GM12878 (cell line): ENCODE results near the gene PLS1. TPM values are rescaled to one million over a fixed set of nuclear protein-coding genes. Genes with fewer than 3 reads are reported as not detected.

Source experiments
- ATAC-seq: fragments of 200-7000 bp; cut with Tn5 transposase; 3 replicates; pipeline ENCODE4 v1.9.1; 2020; ENCODE audit warnings: mild to moderate bottlenecking, moderate library complexity
- BruUV-seq: library from RNA; stranded (reverse); fragments of 400-500 nt; replicated peaks from 2 replicates; lab custom pipeline; 2021; lab: Mats Ljungman, UMichigan
- CTCF ChIA-PET: fragments of 300-600 bp; sonication (Branson Sonifier 250); formaldehyde crosslinking; extraction: SDS; loops from one replicate; lab custom pipeline; 2021; ENCODE audit warnings: inconsistent platforms; lab: Yijun Ruan, JAX
- POLR2A ChIA-PET: fragments of 350-600 bp; formaldehyde crosslinking; extraction: SDS; loops from one replicate; lab custom pipeline; 2021; ENCODE audit warnings: inconsistent platforms; lab: Charles Lee
- RAD21 ChIA-PET: fragments of 300-600 bp; sonication (Branson Sonifier 250); formaldehyde crosslinking; loops from one replicate; lab custom pipeline; 2023; ENCODE audit warnings: antibody characterized with exemption; ENCODE audit not compliant: unreplicated experiment; lab: Charles Lee
- SMC1A ChIA-PET: fragments of 300-600 bp; sonication (Branson Sonifier 250); formaldehyde crosslinking; loops from one replicate; lab custom pipeline; 2023; ENCODE audit not compliant: unreplicated experiment, uncharacterized antibody; lab: Charles Lee
- DNase-seq: peaks from one replicate; pipeline ENCODE4 v3.0.0-alpha.2; 2011; ENCODE audit warnings: low read depth, low spot score
- FAIRE-seq: peaks from 3 replicates; lab custom pipeline; 2011; peaks lifted over from hg19 to GRCh38; lab: Jason Lieb, UNC
- H2AFZ ChIP-seq: 2 replicates; pipeline ENCODE4 v1.6.0; 2011; ENCODE audit warnings: low read depth, low read length, control low read depth; ENCODE audit not compliant: control insufficient read depth
- H3K27ac ChIP-seq: 2 replicates; pipeline ENCODE4 v1.5.1; 2011; ENCODE audit warnings: control low read depth; ENCODE audit not compliant: control insufficient read depth, insufficient read depth
- H3K27me3 ChIP-seq, 2 experiments: replicated peaks in 1 of 2; 2 replicates each; pipeline versions ENCODE4 v1.6.0 to v1.6.1; 2011; ENCODE audit warnings: low read length in 1 of 2; ENCODE audit not compliant: control insufficient read depth in 2 of 2, insufficient read depth in 2 of 2
- H3K36me3 ChIP-seq, 2 experiments: 2 replicates each; pipeline ENCODE4 v1.5.1; 2011; ENCODE audit warnings: low read length in 1 of 2; ENCODE audit not compliant: control insufficient read depth in 2 of 2, insufficient read depth in 2 of 2
- H3K4me1 ChIP-seq: 2 replicates; pipeline ENCODE4 v1.6.1; 2011; ENCODE audit warnings: mild to moderate bottlenecking, low read length, moderate library complexity, mixed read lengths; ENCODE audit not compliant: control insufficient read depth, insufficient read depth
- H3K4me2 ChIP-seq: 2 replicates; pipeline ENCODE4 v1.6.0; 2011; ENCODE audit warnings: control low read depth; ENCODE audit not compliant: control insufficient read depth, insufficient read depth
- H3K4me3 ChIP-seq: fragments of 200-600 bp; sonication (generic); 2 replicates; pipeline ENCODE4 v1.5.1; 2016
- H3K79me2 ChIP-seq: 2 replicates; pipeline ENCODE4 v1.6.0; 2011; ENCODE audit warnings: low read length; ENCODE audit not compliant: control insufficient read depth, insufficient read depth
- H3K9ac ChIP-seq: 2 replicates; pipeline ENCODE4 v1.8.0; 2011; ENCODE audit warnings: low read length, control low read depth, mixed read lengths; ENCODE audit not compliant: control insufficient read depth, insufficient read depth
- H3K9me3 ChIP-seq: replicated peaks from 3 replicates; pipeline ENCODE4 v1.5.1; 2011; ENCODE audit warnings: mild to moderate bottlenecking, low read length; ENCODE audit not compliant: control insufficient read depth, insufficient read depth
- H4K20me1 ChIP-seq: 2 replicates; pipeline ENCODE4 v1.6.0; 2011; ENCODE audit not compliant: control insufficient read depth, insufficient read depth
- GATAD2B ChIP-seq: fragments of 450-650 bp; conservative IDR thresholded peaks from 2 replicates; pipeline ENCODE4 v1.6.1; 2017; ENCODE audit warnings: low read depth, mild to moderate bottlenecking, moderate library complexity
- HCFC1 ChIP-seq: fragments of 150-350 bp; IDR thresholded peaks from 2 replicates; pipeline ENCODE4 v1.6.1; 2014; ENCODE audit warnings: low read length
- JUNB ChIP-seq: IDR thresholded peaks from 2 replicates; pipeline ENCODE4 v1.6.1; 2016; ENCODE audit warnings: antibody characterized with exemption, mild to moderate bottlenecking
- JUND ChIP-seq: IDR thresholded peaks from 2 replicates; pipeline ENCODE4 v1.6.1; 2012; ENCODE audit warnings: low read depth, mild to moderate bottlenecking, low read length, improper control_type of control experiment, moderate library complexity
- NR2C1 ChIP-seq: fragments of 450-650 bp; IDR thresholded peaks from 2 replicates; pipeline ENCODE4 v1.6.1; 2017; ENCODE audit warnings: antibody characterized with exemption, mild to moderate bottlenecking, moderate library complexity
- RAD21 ChIP-seq: IDR thresholded peaks from 2 replicates; pipeline ENCODE4 v1.6.1; 2011; ENCODE audit warnings: mild to moderate bottlenecking, low read depth, low read length, moderate library complexity; ENCODE audit not compliant: insufficient read depth
- TAF1 ChIP-seq: IDR thresholded peaks from 2 replicates; pipeline ENCODE4 v1.6.1; 2011; ENCODE audit warnings: mild to moderate bottlenecking, low read depth, low read length, borderline replicate concordance
- ZNF592 ChIP-seq: fragments of 450-650 bp; IDR thresholded peaks from 2 replicates; pipeline ENCODE4 v1.6.1; 2017; ENCODE audit warnings: mild to moderate bottlenecking, moderate library complexity
- WGBS: methylation state at CpG from one replicate; pipeline ENCODE4 v1.1.6; 2016; ENCODE audit warnings: low lambda C conversion rate; ENCODE audit not compliant: insufficient replicate concordance, insufficient coverage; ENCODE audit errors: missing lambda C conversion rate; 5-methylcytosine and 5-hydroxymethylcytosine counted together
- in situ Hi-C: fragments of 300-500 bp; cut with MboI; formaldehyde crosslinking; loops from 9 replicates; pipeline ENCODE4 v1.14.3; 2018; ENCODE audit warnings: mixed read lengths
- intact Hi-C: fragments of 100-400 bp; cut with micrococcal nuclease; formaldehyde crosslinking; loops from one replicate; pipeline ENCODE4 v1.14.2; 2022; ENCODE audit not compliant: unreplicated experiment
- polyA plus RNA-seq, 11 experiments: library from polyadenylated mRNA; depleted of rRNA in 4 of 11; unstranded in 6 of 11; stranded (reverse) in 5 of 11; fragments of >200 nt; fragmentation: Nextera tagmentation in 4 of 11; fragmentation: Illumina TruSeq in 1 of 11; extraction: Ambion mirVana in 4 of 11; extraction: Trizol in 1 of 11; gene quantifications; 1 replicate in 1 of 11; 2 replicates in 10 of 11; pipeline versions ENCODE4 v1.2.1 to v1.2.3, GENCODE V29; 2011 to 2016; ENCODE audit warnings: inconsistent platforms in 2 of 11, missing spikeins in 2 of 11, low read depth in 1 of 11
- total RNA-seq, 4 experiments: library from RNA; depleted of rRNA in 3 of 4; stranded (reverse); fragments of >200 nt in 3 of 4; fragmentation: Illumina TruSeq in 1 of 4; extraction: Trizol in 1 of 4; gene quantifications; 2 replicates each; pipeline versions ENCODE4 v1.2.1 to v1.2.3, GENCODE V29; 2013 to 2021
- TF ChIP-seq, protein P1 (sequence below): IDR thresholded peaks from 2 replicates; pipeline ENCODE4 v1.6.1; 2012; ENCODE audit warnings: low read depth, low read length, improper control_type of control experiment
- TF ChIP-seq, protein P2 (sequence below): fragments of 450-650 bp; formaldehyde crosslinking; IDR thresholded peaks from 2 replicates; pipeline ENCODE4 v1.4.0; 2022; ENCODE audit warnings: mild to moderate bottlenecking, moderate library complexity

The PLS1 gene
- total and polyA plus RNA-seq, 10 of the 15 experiments (the other 5 are each of a cell fraction or from before 2014, with no cell fraction given), result 0.59 to 11.7 (median 1.7) TPM

- TF ChIP-seq, protein P1, sequence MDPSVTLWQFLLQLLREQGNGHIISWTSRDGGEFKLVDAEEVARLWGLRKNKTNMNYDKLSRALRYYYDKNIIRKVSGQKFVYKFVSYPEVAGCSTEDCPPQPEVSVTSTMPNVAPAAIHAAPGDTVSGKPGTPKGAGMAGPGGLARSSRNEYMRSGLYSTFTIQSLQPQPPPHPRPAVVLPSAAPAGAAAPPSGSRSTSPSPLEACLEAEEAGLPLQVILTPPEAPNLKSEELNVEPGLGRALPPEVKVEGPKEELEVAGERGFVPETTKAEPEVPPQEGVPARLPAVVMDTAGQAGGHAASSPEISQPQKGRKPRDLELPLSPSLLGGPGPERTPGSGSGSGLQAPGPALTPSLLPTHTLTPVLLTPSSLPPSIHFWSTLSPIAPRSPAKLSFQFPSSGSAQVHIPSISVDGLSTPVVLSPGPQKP, result no peak
- no peak for TF ChIP-seq HCFC1
Measured at GRCh38 chr3:142732066-142732465, 135.9 kb downstream of the PLS1 start (continued).

DNA sequence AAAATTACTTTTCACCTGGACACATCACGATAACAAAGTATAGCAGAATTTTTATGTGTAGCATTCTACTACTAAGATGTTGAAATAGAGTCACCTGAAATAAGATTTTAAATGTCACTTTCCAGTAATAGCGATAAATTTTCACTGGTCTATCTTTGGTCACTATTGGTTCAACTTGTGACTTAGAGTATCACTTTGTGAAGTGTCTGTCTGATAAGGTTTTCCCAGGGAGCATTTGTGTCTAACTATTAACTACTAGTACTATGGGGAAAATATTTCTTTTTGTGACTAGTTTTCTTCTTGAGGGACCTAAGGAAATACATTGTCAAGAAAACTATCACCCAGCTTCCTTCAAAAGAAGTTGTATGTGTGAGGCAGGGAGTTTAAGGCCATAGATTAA, 138.6 kb downstream of the PLS1 start:
- H3K27ac ChIP-seq, result no peak overlapping the region
- ChIA-PET SMC1A (no interaction called here), CTCF (no interaction called here), RAD21 (no interaction called here), POLR2A (no interaction called here)
- no peaks in the 10 kb centered on the region for H3K9me3 ChIP-seq
- no peak overlapping the region for H3K4me3 ChIP-seq
- no peaks in the 10 kb centered on the region for H3K27me3 ChIP-seq
- intact Hi-C loops, result no loop called here
- in situ Hi-C loops, result no loop called here
- 65% methylated on average over 2 of the region's 2 CpGs for WGBS
- no peaks in the 10 kb centered on the region for H3K36me3 ChIP-seq
- ATAC-seq (no peak), DNase-seq (no peak), FAIRE-seq (no peak)
- TF ChIP-seq RAD21, result no peak
- TF ChIP-seq HCFC1, result no peak
- TF ChIP-seq, protein P2, sequence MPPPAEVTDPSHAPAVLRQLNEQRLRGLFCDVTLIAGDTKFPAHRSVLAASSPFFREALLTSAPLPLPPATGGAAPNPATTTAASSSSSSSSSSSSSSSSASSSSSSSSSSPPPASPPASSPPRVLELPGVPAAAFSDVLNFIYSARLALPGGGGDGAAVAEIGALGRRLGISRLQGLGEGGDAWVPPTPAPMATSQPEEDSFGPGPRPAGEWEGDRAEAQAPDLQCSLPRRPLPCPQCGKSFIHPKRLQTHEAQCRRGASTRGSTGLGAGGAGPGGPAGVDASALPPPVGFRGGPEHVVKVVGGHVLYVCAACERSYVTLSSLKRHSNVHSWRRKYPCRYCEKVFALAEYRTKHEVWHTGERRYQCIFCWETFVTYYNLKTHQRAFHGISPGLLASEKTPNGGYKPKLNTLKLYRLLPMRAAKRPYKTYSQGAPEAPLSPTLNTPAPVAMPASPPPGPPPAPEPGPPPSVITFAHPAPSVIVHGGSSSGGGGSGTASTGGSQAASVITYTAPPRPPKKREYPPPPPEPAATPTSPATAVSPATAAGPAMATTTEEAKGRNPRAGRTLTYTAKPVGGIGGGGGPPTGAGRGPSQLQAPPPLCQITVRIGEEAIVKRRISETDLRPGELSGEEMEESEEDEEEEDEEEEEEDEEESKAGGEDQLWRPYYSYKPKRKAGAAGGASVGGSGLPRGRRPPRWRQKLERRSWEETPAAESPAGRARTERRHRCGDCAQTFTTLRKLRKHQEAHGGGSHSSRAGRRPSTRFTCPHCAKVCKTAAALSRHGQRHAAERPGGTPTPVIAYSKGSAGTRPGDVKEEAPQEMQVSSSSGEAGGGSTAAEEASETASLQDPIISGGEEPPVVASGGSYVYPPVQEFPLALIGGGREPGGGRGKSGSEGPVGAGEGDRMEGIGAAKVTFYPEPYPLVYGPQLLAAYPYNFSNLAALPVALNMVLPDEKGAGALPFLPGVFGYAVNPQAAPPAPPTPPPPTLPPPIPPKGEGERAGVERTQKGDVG (CRISPR knock-in tag), result no peak
- TF ChIP-seq TAF1, result no peak
- TF ChIP-seq JUND, result no peak
- TF ChIP-seq JUNB, result no peak
- TF ChIP-seq, protein P1, result no peak
- no peak for TF ChIP-seq NR2C1
- no peak for TF ChIP-seq ZNF592
- TF ChIP-seq GATAD2B, result no peak
- H3K9ac ChIP-seq, result no peak overlapping the region
- H3K4me2 ChIP-seq, result no peak overlapping the region
- no peaks in the 10 kb centered on the region for H3K79me2 ChIP-seq
- H4K20me1 ChIP-seq, result no peaks in the 10 kb centered on the region
- H2AFZ ChIP-seq, result no peak overlapping the region
- no peaks in the 10 kb centered on the region for H3K4me1 ChIP-seq
- BruUV-seq, result no TSS peak
